IMR-90 (cell line): Measurements from ENCODE around the gene UPB1. TPM values are rescaled to one million over a fixed set of nuclear protein-coding genes. Genes with fewer than 3 reads are reported as not detected.
"Not testable (repeated sequence)": the region's sequence is repeated elsewhere in the genome, so short reads cannot be mapped to it uniquely, and the experiment has no call there.

ENCODE experiments used
- ATAC-seq: fragments of 200-7000 bp; cut with Tn5 transposase; 2 replicates; pipeline ENCODE4 v1.9.1; 2020; ENCODE audit warnings: low read depth, mild to moderate bottlenecking, moderate library complexity
- BruUV-seq: library from RNA; stranded (reverse); fragments of 400-500 nt; replicated peaks from 2 replicates; lab custom pipeline; 2021; lab: Mats Ljungman, UMichigan
- CTCF ChIA-PET: fragments of 300-600 bp; formaldehyde crosslinking; extraction: SDS; loops from one replicate; lab custom pipeline; 2021; ENCODE audit warnings: antibody characterized with exemption; lab: Yijun Ruan, JAX
- POLR2A ChIA-PET: fragments of 300-600 bp; sonication (Branson Sonifier 250); formaldehyde crosslinking; loops from one replicate; lab custom pipeline; 2022; ENCODE audit warnings: antibody characterized with exemption; ENCODE audit not compliant: unreplicated experiment; lab: Charles Lee
- DNase-seq: peaks from one replicate; pipeline ENCODE4 v3.0.0; 2013
- H2AFZ ChIP-seq: replicated peaks from 2 replicates; pipeline ENCODE3; 2013; ENCODE audit warnings: low read length, mild to moderate bottlenecking; ENCODE audit not compliant: poor library complexity
- H2AK5ac ChIP-seq: 2 replicates; pipeline ENCODE4 v1.6.1; 2013; ENCODE audit warnings: low read depth, low read length, inconsistent platforms
- H2AK9ac ChIP-seq: replicated peaks from 2 replicates; pipeline ENCODE3; 2013; ENCODE audit warnings: mild to moderate bottlenecking, low read depth, low read length, moderate library complexity; ENCODE audit not compliant: poor library complexity
- H2BK120ac ChIP-seq: 2 replicates; pipeline ENCODE4 v1.6.1; 2013; ENCODE audit warnings: low read depth, low read length, inconsistent platforms
- H2BK15ac ChIP-seq: 3 replicates; pipeline ENCODE4 v1.6.1; 2013; ENCODE audit warnings: low read depth, low read length, inconsistent platforms
- H2BK20ac ChIP-seq: 2 replicates; pipeline ENCODE4 v1.6.1; 2013; ENCODE audit warnings: low read depth, mild to moderate bottlenecking, inconsistent platforms, low read length, moderate library complexity
- H2BK5ac ChIP-seq: 2 replicates; pipeline ENCODE4 v1.6.1; 2013; ENCODE audit warnings: mild to moderate bottlenecking, low read depth, low read length, inconsistent platforms; ENCODE audit not compliant: poor library complexity, severe bottlenecking
- H3K14ac ChIP-seq: replicated peaks from 2 replicates; pipeline ENCODE4 v1.6.1; 2013; ENCODE audit warnings: low read depth, low read length, inconsistent platforms
- H3K18ac ChIP-seq: 2 replicates; pipeline ENCODE4 v1.6.1; 2013; ENCODE audit warnings: low read depth, low read length, control low read depth
- H3K23ac ChIP-seq: 2 replicates; pipeline ENCODE4 v1.6.1; 2013; ENCODE audit warnings: low read depth, low read length, inconsistent platforms
- H3K27ac ChIP-seq: 2 replicates; pipeline ENCODE4 v1.5.1; 2013; ENCODE audit warnings: mild to moderate bottlenecking, control low read depth, low read length; ENCODE audit not compliant: insufficient read depth
- H3K27me3 ChIP-seq: 2 replicates; pipeline ENCODE4 v1.6.1; 2013; ENCODE audit warnings: low read length; ENCODE audit not compliant: control insufficient read depth, insufficient read depth
- H3K36me3 ChIP-seq: 2 replicates; pipeline ENCODE4 v1.6.1; 2013; ENCODE audit warnings: low read length, mixed read lengths; ENCODE audit not compliant: control insufficient read depth, insufficient read depth
- H3K4ac ChIP-seq: 2 replicates; pipeline ENCODE4 v1.6.1; 2013; ENCODE audit warnings: low read depth, low read length, inconsistent platforms
- H3K4me1 ChIP-seq: 2 replicates; pipeline ENCODE4 v1.6.1; 2013; ENCODE audit warnings: low read length, mixed read lengths; ENCODE audit not compliant: control insufficient read depth, insufficient read depth
- H3K4me2 ChIP-seq: 2 replicates; pipeline ENCODE4 v1.6.1; 2013; ENCODE audit warnings: low read depth, mild to moderate bottlenecking, control low read depth, low read length, moderate library complexity
- H3K4me3 ChIP-seq: 2 replicates; pipeline ENCODE4 v1.5.1; 2013; ENCODE audit warnings: low read depth, mild to moderate bottlenecking, control low read depth, low read length, moderate library complexity; ENCODE audit not compliant: insufficient read depth
- H3K56ac ChIP-seq: 2 replicates; pipeline ENCODE4 v1.6.1; 2013; ENCODE audit warnings: low read length, inconsistent platforms; ENCODE audit not compliant: insufficient read depth; ENCODE audit errors: extremely low read depth
- H3K79me1 ChIP-seq, 2 experiments: 2 replicates each; pipeline ENCODE4 v1.6.1; 2013; ENCODE audit warnings: low read length in 2 of 2, inconsistent platforms in 1 of 2, low read depth in 1 of 2
- H3K9ac ChIP-seq: 2 replicates; pipeline ENCODE4 v1.6.1; 2013; ENCODE audit warnings: low read depth, low read length, control low read depth
- H3K9me1 ChIP-seq: 2 replicates; pipeline ENCODE4 v1.6.1; 2013; ENCODE audit warnings: low read length, inconsistent platforms; ENCODE audit not compliant: insufficient read depth
- H3K9me3 ChIP-seq: 2 replicates; pipeline ENCODE4 v1.6.1; 2013; ENCODE audit warnings: low read length; ENCODE audit not compliant: control insufficient read depth, insufficient read depth
- H4K20me1 ChIP-seq: 2 replicates; pipeline ENCODE4 v1.6.1; 2013; ENCODE audit warnings: low read length, inconsistent platforms; ENCODE audit not compliant: insufficient read depth
- H4K5ac ChIP-seq: 2 replicates; pipeline ENCODE4 v1.6.1; 2013; ENCODE audit warnings: mild to moderate bottlenecking, low read depth, low read length, control low read depth
- H4K8ac ChIP-seq, 2 experiments: 2 replicates each; pipeline ENCODE4 v1.6.1; 2013; ENCODE audit warnings: low read depth in 2 of 2, low read length in 2 of 2, control low read depth in 1 of 2, inconsistent platforms in 1 of 2
- H4K91ac ChIP-seq: 2 replicates; pipeline ENCODE4 v1.6.1; 2013; ENCODE audit warnings: low read depth, low read length, inconsistent platforms; ENCODE audit not compliant: insufficient read depth
- WGBS, 2 experiments: methylation state at CpG; one replicate each; pipeline versions ENCODE4 v1.1.5 to v1.1.7; 2013; ENCODE audit warnings: missing lambda C conversion rate in 2 of 2; ENCODE audit not compliant: insufficient read length in 1 of 2; ENCODE audit errors: extremely low coverage in 2 of 2; 5-methylcytosine and 5-hydroxymethylcytosine counted together
- dilution Hi-C: fragments of 300-500 bp; cut with HindIII; formaldehyde crosslinking; loops from one replicate; pipeline ENCODE4 v1.14.3; 2018; ENCODE audit warnings: low sequenced_read_pairs; ENCODE audit not compliant: unreplicated experiment
- in situ Hi-C: fragments of 300-500 bp; cut with MboI; formaldehyde crosslinking; loops from 3 replicates; pipeline ENCODE4 v1.14.3; 2019; ENCODE audit warnings: low sequenced_read_pairs, inconsistent platforms, mixed read lengths
- intact Hi-C: fragments of 100-400 bp; cut with micrococcal nuclease; formaldehyde crosslinking; loops from 2 replicates; pipeline ENCODE4 v1.10.0; 2022
- polyA plus RNA-seq, 3 experiments: library from polyadenylated mRNA; depleted of rRNA; stranded (reverse); fragments of >200 nt; gene quantifications; 2 replicates each; pipeline ENCODE4 v1.2.3, GENCODE V29; 2012; ENCODE audit warnings: low replicate concordance in 1 of 3
- total RNA-seq: library from RNA; depleted of rRNA; stranded (reverse); fragments of >200 nt; gene quantifications from 2 replicates; pipeline ENCODE4 v1.2.3, GENCODE V29; 2012

Gene UPB1
- total and polyA plus RNA-seq, 2 of the 4 experiments (the other 2 are of a cell fraction) = under 0.01 to 0.02 TPM

GRCh38 chr22:24530968-24531367 lies 35.8 kb downstream of the UPB1 start:
- BruUV-seq, H4K8ac ChIP-seq, H4K5ac ChIP-seq, intact Hi-C loops, H3K9me3 ChIP-seq, dilution Hi-C loops, H3K23ac ChIP-seq, H2BK5ac ChIP-seq, POLR2A ChIA-PET, DNase-seq, H3K79me1 ChIP-seq, H3K27me3 ChIP-seq, H2AK5ac ChIP-seq, H4K91ac ChIP-seq, H3K27ac ChIP-seq, H3K4me1 ChIP-seq, H3K14ac ChIP-seq, in situ Hi-C loops, H3K9ac ChIP-seq, H3K4me3 ChIP-seq, H3K36me3 ChIP-seq, CTCF ChIA-PET, H3K9me1 ChIP-seq, H2BK120ac ChIP-seq, H4K20me1 ChIP-seq, H3K4me2 ChIP-seq, H2BK15ac ChIP-seq, H2BK20ac ChIP-seq, H3K4ac ChIP-seq, ATAC-seq, H3K18ac ChIP-seq, H2AFZ ChIP-seq, H2AK9ac ChIP-seq, H3K56ac ChIP-seq: not testable (repeated sequence)
- WGBS, 2 experiments = no CpG with 5 or more reads among the region's 3 CpGs
